ENCODE measurements around the gene MIER3. TPM values are rescaled to one million over a fixed set of nuclear protein-coding genes. Genes with fewer than 3 reads are reported as not detected.

Gene MIER3
- total RNA-seq, 1 experiment from 2014 or later: 44.8 TPM

DNA sequence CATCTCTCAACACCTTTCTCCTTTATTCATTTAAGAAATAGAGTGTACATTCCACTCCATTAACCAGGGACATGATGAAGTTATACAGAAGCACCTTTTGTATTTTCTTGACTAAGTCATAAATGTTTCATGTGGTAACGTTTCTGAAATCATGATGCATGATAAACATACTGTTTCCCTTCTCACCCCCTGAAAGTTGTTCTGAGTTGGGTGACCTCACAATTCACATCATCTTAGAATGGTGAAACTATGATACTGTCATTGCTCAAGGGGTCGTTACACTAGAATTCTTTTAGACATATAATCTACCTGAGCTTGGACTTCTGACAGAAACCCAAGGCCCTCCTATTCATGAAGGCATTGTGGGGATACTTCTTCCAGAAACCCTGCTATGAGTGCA, 37.8 kb upstream of the MIER3 start:
- Histone ChIP-seq H3K4ac (ENCODE audit: low read depth, low read length) (no peak overlapping the region), H2AFZ (ENCODE audit: low read length) (no peak overlapping the region), H3K56ac (ENCODE audit: insufficient read length, low read depth, low read length) (no peak overlapping the region), H2BK15ac (ENCODE audit: low read depth, low read length) (no peak overlapping the region), H3K23ac (ENCODE audit: insufficient read length, low read depth, low read length) (no peak overlapping the region), H3K4me2 (ENCODE audit: insufficient read depth, insufficient read length, low read length) (no peak overlapping the region), H2BK12ac (ENCODE audit: insufficient read length, low read depth, low read length) (no peak overlapping the region), H3K9me3 (ENCODE audit: control insufficient read depth, low read depth, low read length) (no peaks in the 10 kb centered on the region), H2BK20ac (ENCODE audit: low read depth, low read length, poor library complexity, severe bottlenecking) (no peak overlapping the region), H2BK120ac (ENCODE audit: low read depth, low read length, poor library complexity, severe bottlenecking) (no peak overlapping the region), H4K8ac (replicated peaks; ENCODE audit: insufficient read length, low read depth, low read length) (no peak overlapping the region), H3K14ac (ENCODE audit: insufficient read depth, low read length) (no peak overlapping the region), H3K18ac (ENCODE audit: insufficient read length, low read depth, low read length) (no peak overlapping the region), H3T11ph (ENCODE audit: low read length) (no peak overlapping the region), H4K20me1 (ENCODE audit: control insufficient read depth, insufficient read depth, insufficient read length) (no peaks in the 10 kb centered on the region), H3K79me2 (ENCODE audit: insufficient read depth, low read length) (no peaks in the 10 kb centered on the region), H3K9ac (ENCODE audit: extremely low read depth, insufficient read length, low read length) (no peak overlapping the region), H3K79me1 (ENCODE audit: insufficient read depth, low read depth, low read length, poor library complexity, severe bottlenecking) (no peaks in the 10 kb centered on the region), H3K27ac (ENCODE audit: insufficient read length, low read depth, low read length) (no peak overlapping the region), H3K4me1 (ENCODE audit: insufficient read depth, low read length) (no peaks in the 10 kb centered on the region), H4K91ac (ENCODE audit: insufficient read length, low read depth, low read length) (no peak overlapping the region), H2BK5ac (ENCODE audit: insufficient read length, low read length) (no peak overlapping the region), H4K5ac (ENCODE audit: insufficient read length, low read depth, low read length) (no peak overlapping the region), H2AK5ac (ENCODE audit: insufficient read length, low read length) (no peak overlapping the region), H3K23me2 (ENCODE audit: insufficient read length, low read depth, low read length, poor library complexity, severe bottlenecking) (no peaks in the 10 kb centered on the region), H3K27me3 (ENCODE audit: insufficient read depth, low read length) (no peaks in the 10 kb centered on the region)
- H3K27ac Mint-ChIP-seq: no peak overlapping the region
- TF ChIP-seq, protein P1, sequence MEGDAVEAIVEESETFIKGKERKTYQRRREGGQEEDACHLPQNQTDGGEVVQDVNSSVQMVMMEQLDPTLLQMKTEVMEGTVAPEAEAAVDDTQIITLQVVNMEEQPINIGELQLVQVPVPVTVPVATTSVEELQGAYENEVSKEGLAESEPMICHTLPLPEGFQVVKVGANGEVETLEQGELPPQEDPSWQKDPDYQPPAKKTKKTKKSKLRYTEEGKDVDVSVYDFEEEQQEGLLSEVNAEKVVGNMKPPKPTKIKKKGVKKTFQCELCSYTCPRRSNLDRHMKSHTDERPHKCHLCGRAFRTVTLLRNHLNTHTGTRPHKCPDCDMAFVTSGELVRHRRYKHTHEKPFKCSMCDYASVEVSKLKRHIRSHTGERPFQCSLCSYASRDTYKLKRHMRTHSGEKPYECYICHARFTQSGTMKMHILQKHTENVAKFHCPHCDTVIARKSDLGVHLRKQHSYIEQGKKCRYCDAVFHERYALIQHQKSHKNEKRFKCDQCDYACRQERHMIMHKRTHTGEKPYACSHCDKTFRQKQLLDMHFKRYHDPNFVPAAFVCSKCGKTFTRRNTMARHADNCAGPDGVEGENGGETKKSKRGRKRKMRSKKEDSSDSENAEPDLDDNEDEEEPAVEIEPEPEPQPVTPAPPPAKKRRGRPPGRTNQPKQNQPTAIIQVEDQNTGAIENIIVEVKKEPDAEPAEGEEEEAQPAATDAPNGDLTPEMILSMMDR (conservative IDR thresholded peaks at IDR 0.05): no peak
- H3K4me3 Mint-ChIP-seq: no peak overlapping the region
- H3K9me3 Mint-ChIP-seq: no peaks in the 10 kb centered on the region
- no peaks in the 10 kb centered on the region for H3K27me3 Mint-ChIP-seq (ENCODE audit: low read depth)
- WGBS (ENCODE audit: extremely low coverage, insufficient read length, low lambda C conversion rate): no CpG with 5 or more reads among the region's 2 CpGs
- H3K36me3 Mint-ChIP-seq (ENCODE audit: insufficient read depth in 1 of 3, low read depth in 3 of 3): no peaks in the 10 kb centered on the region
- H3K4me1 Mint-ChIP-seq: no peaks in the 10 kb centered on the region
- DNase-seq: no peak

Data from H9 (cell line).